Endothelial cell of hepatic sinusoid (primary cell): ENCODE data around the gene CCL7.
"Not testable (repeated sequence)": the region's sequence is repeated elsewhere in the genome, so short reads cannot be mapped to it uniquely, and the experiment has no call there.

Source experiments
- in situ Hi-C: cut with HindIII; loops from 2 replicates; pipeline ENCODE4 v1.10.0; 2017; ENCODE audit warnings: low sequenced_read_pairs

CCL7 gene

DNA sequence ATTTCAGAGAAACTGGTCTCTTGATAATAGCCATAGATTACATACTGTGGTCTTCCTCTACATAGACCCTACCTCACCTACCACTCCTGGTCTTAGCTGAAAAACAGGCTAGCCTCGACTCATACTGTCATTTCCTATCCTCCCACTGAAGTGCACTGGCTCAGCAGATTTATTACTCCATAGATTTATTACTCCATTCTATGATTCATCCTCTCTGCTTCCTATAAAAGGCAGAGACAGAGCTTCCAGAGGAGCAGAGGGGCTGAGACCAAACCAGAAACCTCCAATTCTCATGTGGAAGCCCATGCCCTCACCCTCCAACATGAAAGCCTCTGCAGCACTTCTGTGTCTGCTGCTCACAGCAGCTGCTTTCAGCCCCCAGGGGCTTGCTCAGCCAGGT lies at the start of gene CCL7:
Gene CCL7 (plus strand): TSS at position 253 of the 400 bp plus-strand sequence. CDS start 70 bp downstream, at position 323.
- in situ Hi-C loops, result no loop called here

GRCh38 chr17:34220752-34221395 lies 49.1 kb upstream of the CCL7 start:
- in situ Hi-C loops, result no loop called here

DNA sequence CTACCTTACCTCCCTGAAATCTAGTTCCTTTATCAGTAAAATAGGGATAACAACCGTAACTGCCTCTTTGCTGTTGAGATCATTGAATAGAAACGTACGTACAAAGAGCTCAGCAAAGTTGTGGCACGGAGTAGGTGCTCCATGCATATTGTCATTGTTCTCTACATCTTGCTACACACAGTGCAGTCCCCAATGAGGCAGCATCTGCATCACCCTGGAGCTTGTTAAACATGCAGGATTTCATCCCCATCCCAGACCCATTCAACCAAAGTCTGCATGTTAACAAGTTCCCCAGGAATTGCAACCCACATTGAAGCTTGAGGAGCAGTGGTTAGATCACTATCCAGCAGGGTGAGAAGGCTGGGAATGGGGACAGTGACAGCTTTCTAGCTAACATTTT lies 48.6 kb upstream of the CCL7 start:
- in situ Hi-C loops, result no loop called here

- in situ Hi-C loops, result no loop called here
Observed at GRCh38 chr17:34222722-34223497, 47.1 kb upstream of the CCL7 start.

DNA sequence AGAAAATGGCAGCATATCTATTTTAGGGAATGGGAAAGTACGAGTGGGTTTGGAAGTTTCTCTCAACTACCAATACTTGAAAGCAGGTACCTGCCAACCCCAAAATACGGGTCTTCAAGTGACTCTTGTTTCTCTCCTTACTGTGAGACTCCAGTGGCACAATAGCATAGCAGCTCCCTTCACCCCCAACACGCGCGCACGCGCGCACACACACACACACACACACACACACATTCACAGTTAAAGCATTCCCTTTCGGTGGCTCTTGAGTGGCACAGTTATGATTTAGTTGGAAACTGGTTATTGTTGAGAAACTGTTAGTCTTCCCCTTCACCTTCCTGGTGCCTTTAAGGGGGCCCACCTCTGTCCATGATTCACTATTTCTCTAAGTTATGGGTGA lies 45.0 kb upstream of the CCL7 start:
- in situ Hi-C loops, result no loop called here

DNA sequence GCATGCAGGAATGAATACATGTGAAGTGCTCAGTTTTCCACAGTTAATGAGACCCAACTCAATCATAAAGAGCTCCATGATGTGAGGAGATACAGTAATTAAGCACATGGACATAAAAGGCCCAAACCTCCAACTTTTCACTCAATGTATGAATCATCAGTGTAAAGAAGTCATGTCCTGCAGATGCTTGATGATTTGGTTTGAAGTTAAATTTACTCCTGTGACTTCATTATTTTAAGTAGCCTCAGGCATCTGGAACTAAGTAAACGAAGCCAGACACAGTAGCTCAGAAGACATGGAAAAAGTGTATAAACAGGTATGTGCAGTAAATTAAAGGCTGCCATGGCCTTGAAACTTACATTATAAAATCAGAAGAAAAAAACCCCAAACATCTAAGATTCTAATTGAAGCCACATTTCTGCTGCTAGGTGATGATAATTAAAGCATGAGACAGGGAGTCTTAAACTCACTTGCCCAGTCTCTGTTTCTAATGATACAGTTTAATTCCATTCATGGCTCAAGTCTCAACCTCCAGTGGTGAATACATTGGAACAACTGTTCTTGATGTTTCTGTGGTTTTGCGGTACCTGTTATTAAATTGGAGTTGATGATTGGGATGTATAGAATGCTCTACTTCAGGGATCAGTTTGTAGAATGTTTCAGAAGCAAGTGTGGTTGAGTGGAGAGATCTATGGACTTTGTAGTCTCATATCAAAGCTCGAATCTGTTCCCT lies 43.8 kb upstream of the CCL7 start:
- in situ Hi-C loops, result no loop called here

GRCh38 chr17:34226744-34227034 lies 43.3 kb upstream of the CCL7 start:
- in situ Hi-C loops, result no loop called here

GRCh38 chr17:34227293-34227692 lies 42.7 kb upstream of the CCL7 start:
- in situ Hi-C loops, result not testable (repeated sequence)

- in situ Hi-C loops, result no loop called here
Observed at GRCh38 chr17:34227707-34228106, 42.3 kb upstream of the CCL7 start.

- in situ Hi-C loops, result no loop called here
Observed at GRCh38 chr17:34228781-34229180, 41.2 kb upstream of the CCL7 start.

- in situ Hi-C loops, result no loop called here
Observed at GRCh38 chr17:34230342-34230741, 39.7 kb upstream of the CCL7 start.

DNA sequence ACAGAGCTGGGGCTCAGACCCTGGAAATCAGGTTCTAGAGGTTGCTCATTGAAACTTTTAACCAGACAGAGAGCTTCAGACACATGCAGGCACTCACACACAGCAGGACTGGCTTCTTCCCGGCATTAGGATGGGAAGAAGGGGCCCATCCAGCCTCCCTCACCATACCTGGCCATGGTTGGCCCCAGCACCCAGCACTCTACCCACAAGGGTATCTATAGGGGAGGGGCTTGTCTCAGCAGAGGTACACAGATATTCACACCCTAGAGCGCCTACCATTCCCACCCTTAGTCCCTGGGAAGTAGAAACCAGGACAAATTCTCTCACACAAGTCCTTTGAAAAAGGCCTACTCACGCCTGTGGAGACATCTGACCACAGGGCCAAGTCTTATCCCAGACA lies 35.4 kb upstream of the CCL7 start:
- in situ Hi-C loops, result loop anchor here (5.0 kb wide), 1 partner anchor 68 kb away; no protein-coding TSS in a partner anchor

DNA sequence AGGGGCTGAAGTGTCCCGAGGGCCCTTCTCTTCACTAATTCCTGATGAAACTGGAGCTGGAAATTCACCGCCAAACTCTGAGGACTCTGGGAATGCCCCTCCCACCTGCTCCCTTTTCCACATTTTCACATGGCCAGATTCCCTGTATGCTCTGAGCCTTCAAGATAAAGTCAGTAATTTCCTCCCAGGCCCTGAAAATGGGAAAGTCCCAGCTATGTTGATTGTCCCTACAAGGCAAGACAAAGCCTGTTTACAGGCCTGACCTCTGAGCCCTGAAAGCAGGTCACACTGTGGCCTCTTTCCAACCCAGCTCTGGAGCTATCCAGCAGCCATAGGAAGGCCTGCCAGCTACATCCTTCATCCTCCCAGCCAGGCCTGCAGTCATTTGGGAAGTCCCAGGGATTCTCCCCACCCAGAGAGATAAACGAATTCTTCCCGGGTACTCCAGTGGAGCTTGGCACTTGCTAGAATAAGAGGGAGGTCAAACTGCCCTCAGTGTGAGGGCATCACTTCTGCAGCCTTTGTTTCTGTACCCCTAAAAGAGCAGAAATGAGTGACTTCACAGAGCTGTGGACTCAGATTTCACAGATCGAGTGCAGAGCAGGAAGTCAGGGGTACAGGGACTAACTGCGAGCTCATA lies 34.5 kb upstream of the CCL7 start:
- in situ Hi-C loops, result loop anchor here (5.0 kb wide), 1 partner anchor 67 kb away; no protein-coding TSS in a partner anchor

DNA sequence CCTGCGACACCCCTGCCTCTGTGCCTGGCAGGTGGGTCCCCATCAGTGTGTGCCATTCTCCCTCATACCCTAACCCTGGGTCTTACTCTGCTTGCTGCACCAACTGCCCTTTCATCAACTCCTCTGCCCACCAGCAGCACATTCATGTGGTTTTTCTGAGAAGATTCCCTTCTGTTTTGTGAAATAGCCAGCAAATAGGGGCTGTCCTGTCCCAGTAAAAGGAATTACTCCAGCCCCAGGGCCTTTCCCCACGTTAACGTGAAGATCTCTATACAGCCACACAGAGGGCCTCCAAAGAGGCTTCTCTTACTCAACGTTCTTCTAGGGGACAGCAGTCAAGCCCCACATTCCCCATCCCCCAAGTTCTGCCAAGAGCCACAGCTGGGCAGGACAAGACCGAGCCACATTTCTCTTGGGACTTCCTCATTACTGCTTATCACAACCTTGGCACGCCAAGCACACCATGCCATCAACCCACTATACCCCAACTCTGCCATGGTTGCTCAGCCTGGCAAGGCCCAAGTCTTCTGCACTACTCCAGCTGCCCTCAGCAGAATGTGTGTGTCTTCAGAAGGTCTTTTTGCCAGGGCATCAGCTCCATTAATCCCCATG lies 33.6 kb upstream of the CCL7 start:
- in situ Hi-C loops, result loop anchor here (5.0 kb wide), 1 partner anchor 66 kb away; no protein-coding TSS in a partner anchor

DNA sequence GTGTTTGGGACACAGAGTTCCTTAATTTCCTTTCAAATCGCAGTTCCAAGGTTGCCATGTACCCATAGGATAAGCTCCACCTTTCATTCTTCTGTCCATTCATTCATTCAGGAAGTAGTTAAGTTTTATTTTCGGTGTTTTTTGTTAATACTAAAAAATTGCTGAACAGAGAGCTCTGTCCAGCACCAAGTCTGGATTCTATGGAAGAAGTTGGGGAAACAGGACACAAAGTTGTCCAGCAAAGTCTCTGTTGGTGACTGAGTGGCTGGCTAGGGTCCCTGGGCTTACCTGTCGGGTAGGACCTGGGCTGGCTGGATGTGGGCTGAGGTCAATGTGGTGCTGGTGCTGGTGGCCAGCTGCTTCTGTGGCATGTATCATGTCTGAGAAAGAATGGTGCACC lies 32.6 kb upstream of the CCL7 start:
- in situ Hi-C loops, result loop anchor here (5.0 kb wide), 1 partner anchor 65 kb away; no protein-coding TSS in a partner anchor

GRCh38 chr17:34241062-34241461 lies 29.0 kb upstream of the CCL7 start:
- in situ Hi-C loops, result no loop called here

DNA sequence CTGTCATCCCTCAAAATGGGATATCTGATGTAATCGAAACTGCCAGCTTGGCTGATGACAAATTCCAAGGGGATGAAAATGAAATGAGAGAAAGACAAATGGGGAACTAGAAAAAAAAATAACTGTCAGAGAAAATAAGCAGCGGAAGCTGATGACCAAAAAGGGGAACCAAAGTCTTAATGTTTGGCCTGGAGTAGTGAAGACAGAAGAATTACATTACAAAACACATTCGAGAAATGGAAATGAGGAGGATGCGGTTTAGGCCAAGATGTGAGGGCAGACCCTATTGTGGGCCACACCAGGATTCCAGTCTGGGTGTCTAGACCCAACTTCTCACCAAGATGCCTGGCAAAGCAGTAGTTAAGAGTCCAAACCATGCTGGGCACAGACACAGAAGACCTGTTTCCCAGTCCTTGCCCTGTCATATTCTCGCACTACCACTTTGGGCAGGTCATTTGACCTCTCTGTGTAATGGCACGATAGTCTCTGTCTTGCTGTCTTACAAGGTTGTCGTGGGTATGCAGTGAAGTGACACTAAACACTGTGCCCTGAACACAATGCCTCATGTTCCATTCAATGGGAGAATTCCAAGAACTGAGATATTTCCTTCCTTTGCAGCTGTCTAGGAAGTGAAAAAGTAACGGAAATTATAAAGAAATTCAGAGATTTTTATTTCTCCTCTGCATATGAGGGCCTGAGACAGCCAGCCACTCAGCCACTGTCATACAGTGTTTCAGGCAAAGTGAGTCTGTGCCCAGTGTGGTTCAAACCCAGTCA lies 27.2 kb upstream of the CCL7 start:
- in situ Hi-C loops, result no loop called here

DNA sequence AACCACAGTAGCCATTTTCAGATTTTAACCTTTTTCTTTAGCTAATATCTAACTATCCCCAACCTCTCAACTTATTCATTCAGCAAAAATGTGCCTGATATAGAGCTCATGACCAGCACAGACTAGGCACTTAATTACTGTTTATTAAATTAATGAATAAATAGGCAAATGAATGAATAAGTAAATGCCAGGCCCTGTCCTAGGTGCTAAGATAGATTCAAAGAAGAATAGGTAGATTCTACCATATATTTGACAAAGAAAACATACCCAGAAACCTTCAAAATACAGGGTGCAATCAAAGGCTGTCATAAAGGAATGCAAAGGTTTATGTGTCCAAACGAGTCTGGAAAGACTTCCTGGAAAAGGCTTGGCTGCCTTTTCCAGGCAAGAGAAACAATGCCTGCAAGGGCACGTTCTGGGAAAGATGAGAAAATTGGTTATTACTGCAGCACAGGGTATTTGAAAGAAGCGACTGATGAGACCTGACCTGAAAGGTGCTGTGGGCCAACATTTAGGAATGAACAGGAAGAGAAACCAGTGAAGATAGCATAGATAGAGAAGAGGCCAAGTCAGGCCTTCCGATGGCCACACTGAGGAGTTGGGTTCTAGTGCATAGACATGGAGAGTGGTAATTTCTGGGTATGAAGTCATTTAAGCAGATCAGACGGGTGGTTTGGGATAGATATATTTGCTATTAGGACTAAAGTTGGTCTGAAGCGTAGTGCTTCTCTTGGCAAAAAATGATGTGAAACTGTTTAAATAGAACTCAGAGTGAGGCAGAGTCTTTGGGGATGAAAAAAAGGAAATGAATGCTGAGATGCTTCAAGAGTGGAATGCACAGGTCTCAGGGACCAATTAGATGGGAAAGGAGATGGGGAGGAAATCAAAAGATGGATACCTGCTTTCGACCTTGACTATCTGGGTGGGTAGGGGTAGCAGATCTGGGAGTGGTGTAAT lies 26.4 kb upstream of the CCL7 start:
- in situ Hi-C loops, result no loop called here

DNA sequence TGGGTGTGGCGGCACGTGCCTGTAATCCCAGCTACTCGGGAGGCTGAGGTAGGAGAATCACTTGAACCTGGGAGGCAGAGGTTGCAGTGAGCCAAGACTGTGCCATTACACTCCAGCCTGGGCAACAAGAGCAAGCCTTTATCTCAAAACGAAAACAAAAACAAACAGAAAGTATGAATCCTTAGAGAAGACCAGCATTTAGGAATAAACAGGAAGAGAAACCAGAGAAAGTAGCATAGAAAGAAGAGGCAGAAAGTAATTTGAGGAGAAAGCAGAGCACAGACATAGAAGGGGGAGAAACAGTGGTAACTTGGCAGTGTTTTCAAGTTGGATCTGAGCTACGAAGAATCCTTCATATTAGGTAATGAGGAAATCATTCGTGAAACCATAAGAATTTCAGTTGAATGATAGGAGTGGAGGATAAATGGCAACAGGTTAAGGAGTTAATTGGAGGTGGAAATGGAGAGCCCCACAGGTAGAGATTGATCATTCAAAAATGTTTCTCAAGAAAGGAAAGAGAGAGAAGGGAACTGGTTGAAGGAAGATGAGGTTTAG lies 24.6 kb upstream of the CCL7 start:
- in situ Hi-C loops, result no loop called here
